Erythroblast (primary cell): Measurements from ENCODE around the gene ADAM15.
A peak's percentile ranks its signal among the peaks of the same experiment; 100 is the strongest.

Experiments used
- DNase-seq, 2 experiments: peaks; one replicate each; lab custom pipeline; 2025; lab: John Stamatoyannopoulos, UW
- GATA1 ChIP-seq: IDR thresholded peaks from 2 replicates; pipeline ENCODE4 v1.6.1; 2011; ENCODE audit warnings: low read depth, mild to moderate bottlenecking, control low read depth, low read length, moderate library complexity
- POLR2A ChIP-seq: IDR thresholded peaks from 2 replicates; pipeline ENCODE4 v1.6.1; 2011; ENCODE audit warnings: mild to moderate bottlenecking, low read length

The ADAM15 gene

GRCh38 chr1:155072531-155073289 lies 21.6 kb downstream of the ADAM15 start:
- TF ChIP-seq POLR2A, result no peak
- TF ChIP-seq GATA1, result no peak
- no peak for DNase-seq

- TF ChIP-seq POLR2A (no peak), GATA1 (no peak)
- DNase-seq, result no peak
Measured at GRCh38 chr1:155073377-155074242, 22.5 kb downstream of the ADAM15 start.

- TF ChIP-seq GATA1 (no peak), POLR2A (no peak)
Measured at GRCh38 chr1:155075535-155075934, 24.4 kb downstream of the ADAM15 start.

GRCh38 chr1:155076371-155076770 lies 25.3 kb downstream of the ADAM15 start:
- TF ChIP-seq GATA1 (no peak), POLR2A (no peak)
- DNase-seq, result no peak

More at GRCh38 chr1:155075535-155075934, 24.4 kb downstream of the ADAM15 start:
- DNase-seq, result no peak

- TF ChIP-seq GATA1, result no peak
- no peak for TF ChIP-seq POLR2A
- DNase-seq, result peak in 1 of 2 experiments; percentile 35
Measured at GRCh38 chr1:155077346-155077745, 26.2 kb downstream of the ADAM15 start.

GRCh38 chr1:155077758-155078445 lies 26.8 kb downstream of the ADAM15 start:
- TF ChIP-seq GATA1, result no peak
- no peak for TF ChIP-seq POLR2A
- no peak for DNase-seq

GRCh38 chr1:155078469-155079209 lies 27.5 kb downstream of the ADAM15 start, which contains the start of gene EFNA3:
Gene EFNA3, plus strand, starts transcription at chr1:155078837. Its CDS starts 105 bp downstream, at chr1:155078942.
- DNase-seq, result peak; percentile 75 to 85
- TF ChIP-seq POLR2A (no peak), GATA1 (no peak)

- DNase-seq, result no peak
- TF ChIP-seq GATA1 (no peak), POLR2A (no peak)
Measured at GRCh38 chr1:155079210-155079486, 28.0 kb downstream of the ADAM15 start.

GRCh38 chr1:155079487-155080311 lies 28.6 kb downstream of the ADAM15 start:
- peak in 1 of 2 experiments; percentile 36 for DNase-seq
- no peak for TF ChIP-seq GATA1
- no peak for TF ChIP-seq POLR2A

GRCh38 chr1:155080312-155081228 lies 29.5 kb downstream of the ADAM15 start:
- TF ChIP-seq POLR2A (no peak), GATA1 (no peak)
- no peak for DNase-seq

GRCh38 chr1:155081472-155082300 lies 30.6 kb downstream of the ADAM15 start:
- no peak for TF ChIP-seq POLR2A
- TF ChIP-seq GATA1, result no peak
- no peak for DNase-seq
